ENCODE data around the gene MYO1B. TPM values are rescaled to one million over a fixed set of nuclear protein-coding genes. Genes with fewer than 3 reads are reported as not detected.

Gene MYO1B
- total and polyA plus RNA-seq, 2 of the 4 experiments (the other 2 are of a cell fraction), result 57.2 to 116 TPM

DNA sequence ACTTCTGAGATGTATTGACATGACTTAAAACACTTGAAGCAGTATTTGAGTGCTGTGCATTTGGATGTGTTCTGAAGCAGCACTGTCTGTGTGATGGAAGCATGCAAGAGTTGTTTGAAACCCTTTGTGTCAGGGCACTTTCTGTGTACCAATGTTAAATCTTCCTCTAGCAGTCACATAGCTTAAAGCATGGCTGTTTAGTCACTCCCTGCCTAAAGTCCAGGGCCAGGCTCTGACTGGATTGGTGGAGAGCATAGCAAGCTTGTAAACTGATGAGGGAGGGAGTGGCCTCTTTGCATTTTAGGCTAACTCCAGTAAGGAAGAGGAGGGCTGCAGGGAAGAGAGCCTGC, 73.5 kb downstream of the MYO1B start:
- no peak overlapping the region for H2AK5ac ChIP-seq (ENCODE audit: low read depth, low read length)
- POLR2A ChIA-PET (ENCODE audit: unreplicated experiment), result no interaction called here
- peaks cover 31 to 69% of the 10 kb centered on the region in 2 experiments for H3K79me1 ChIP-seq (ENCODE audit: low read depth in 1 of 2, low read length in 2 of 2)
- dilution Hi-C loops (cut with HindIII; ENCODE audit: low sequenced_read_pairs, unreplicated experiment), result no loop called here
- H3K9me1 ChIP-seq (ENCODE audit: insufficient read depth, low read length), result peaks cover 14% of the 10 kb centered on the region
- H3K27ac ChIP-seq (ENCODE audit: insufficient read depth, low read length), result peak overlapping the region; percentile 57; the same call in 1 of the 2 replicates
- H3K23ac ChIP-seq (ENCODE audit: low read depth, low read length), result peak overlapping the region; percentile 54; the same call in 1 of the 2 replicates
- H2BK5ac ChIP-seq (ENCODE audit: low read depth, low read length, poor library complexity, severe bottlenecking), result peak overlapping the region; percentile 59
- H2AK9ac ChIP-seq (replicated peaks; ENCODE audit: low read depth, low read length, poor library complexity), result peak overlapping the region; percentile 18
- CTCF ChIA-PET, result no interaction called here
- H2BK120ac ChIP-seq (ENCODE audit: low read depth, low read length), result peak overlapping the region; percentile 26
- no peak overlapping the region; the same call in 1 of the 2 replicates for H3K56ac ChIP-seq (ENCODE audit: extremely low read depth, insufficient read depth, low read length)
- TF ChIP-seq RAD21 (IDR thresholded peaks at IDR 0.05; ENCODE audit: low read length), result no peak
- TF ChIP-seq MXI1 (IDR thresholded peaks at IDR 0.05; ENCODE audit: borderline replicate concordance, low read depth, low read length), result peak; percentile 45; the same call in 1 of the 2 replicates
- H3K14ac ChIP-seq (replicated peaks; ENCODE audit: low read depth, low read length), result peak overlapping the region; percentile 66
- H3K18ac ChIP-seq (ENCODE audit: low read depth, low read length), result 0 out of 2 replicates have a peak overlapping the region, but pooled peaks have one; percentile 18
- H3K9ac ChIP-seq (ENCODE audit: low read depth, low read length), result peak overlapping the region; percentile 27; the same call in 1 of the 2 replicates
- peak overlapping the region; percentile 17 for H2AFZ ChIP-seq (replicated peaks; ENCODE audit: low read length, poor library complexity)
- no peak overlapping the region for H3K4me3 ChIP-seq (ENCODE audit: insufficient read depth, low read depth, low read length)
- no peak overlapping the region for H4K8ac ChIP-seq (ENCODE audit: low read depth in 2 of 2, low read length in 2 of 2)
- peak overlapping the region; percentile 39; the same call in 1 of the 3 replicates for H2BK15ac ChIP-seq (ENCODE audit: low read depth, low read length)
- H2BK20ac ChIP-seq (ENCODE audit: low read depth, low read length), result 0 out of 2 replicates have a peak overlapping the region, but pooled peaks have one; percentile 40
- in situ Hi-C loops (cut with MboI; ENCODE audit: low sequenced_read_pairs), result no loop called here
- H4K5ac ChIP-seq (ENCODE audit: low read depth, low read length), result no peak overlapping the region
- H3K4me1 ChIP-seq (ENCODE audit: control insufficient read depth, insufficient read depth, low read length), result peaks cover 23% of the 10 kb centered on the region
- peaks cover 25% of the 10 kb centered on the region for H4K20me1 ChIP-seq (ENCODE audit: insufficient read depth, low read length)
- no peaks in the 10 kb centered on the region for H3K27me3 ChIP-seq (ENCODE audit: control insufficient read depth, insufficient read depth, low read length)
- peak; percentile 85 for DNase-seq
- peak overlapping the region; percentile 43; the same call in 1 of the 2 replicates for H4K91ac ChIP-seq (ENCODE audit: insufficient read depth, low read depth, low read length)
- H3K9me3 ChIP-seq (ENCODE audit: control insufficient read depth, insufficient read depth, low read length), result no peaks in the 10 kb centered on the region
- intact Hi-C loops (cut with micrococcal nuclease), result no loop called here
- ATAC-seq (ENCODE audit: low read depth), result peak; percentile 93
- no TSS peak for BruUV-seq (replicated peaks)
- H3K36me3 ChIP-seq (ENCODE audit: control insufficient read depth, insufficient read depth, low read length), result no peaks in the 10 kb centered on the region
- peak overlapping the region; percentile 72 for H3K4ac ChIP-seq (ENCODE audit: low read depth, low read length)
- peak overlapping the region; percentile 62 for H3K4me2 ChIP-seq (ENCODE audit: low read depth, low read length)

Measured in IMR-90 (cell line).